GM15510 (cell line): ENCODE data around the gene SSU72.

Experiments used
- POLR2A ChIP-seq: IDR thresholded peaks from 3 replicates; pipeline ENCODE4 v1.6.1; 2011; ENCODE audit warnings: borderline replicate concordance; ENCODE audit not compliant: insufficient read length; ENCODE audit errors: extremely low read depth

The SSU72 gene

DNA sequence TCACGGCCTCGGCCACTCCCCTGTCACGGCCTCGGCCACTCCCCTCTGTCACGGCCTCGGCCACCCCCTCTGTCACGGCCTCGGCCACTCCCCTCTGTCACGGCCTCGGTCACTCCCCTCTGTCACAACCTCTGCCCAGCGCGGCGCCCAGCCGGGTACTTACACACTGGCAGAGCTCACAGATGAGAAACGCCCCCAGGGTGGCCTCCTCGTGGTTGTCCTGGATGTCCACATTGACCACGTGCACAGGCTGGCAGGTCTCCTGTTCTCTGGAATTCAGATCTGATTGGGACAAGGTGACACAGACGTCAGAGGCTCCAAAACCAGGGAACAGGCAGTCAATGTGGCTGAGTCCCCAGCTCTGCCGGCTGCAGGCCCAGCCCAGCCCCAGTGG lies 31.0 kb downstream of the SSU72 start:
- TF ChIP-seq POLR2A = no peak

DNA sequence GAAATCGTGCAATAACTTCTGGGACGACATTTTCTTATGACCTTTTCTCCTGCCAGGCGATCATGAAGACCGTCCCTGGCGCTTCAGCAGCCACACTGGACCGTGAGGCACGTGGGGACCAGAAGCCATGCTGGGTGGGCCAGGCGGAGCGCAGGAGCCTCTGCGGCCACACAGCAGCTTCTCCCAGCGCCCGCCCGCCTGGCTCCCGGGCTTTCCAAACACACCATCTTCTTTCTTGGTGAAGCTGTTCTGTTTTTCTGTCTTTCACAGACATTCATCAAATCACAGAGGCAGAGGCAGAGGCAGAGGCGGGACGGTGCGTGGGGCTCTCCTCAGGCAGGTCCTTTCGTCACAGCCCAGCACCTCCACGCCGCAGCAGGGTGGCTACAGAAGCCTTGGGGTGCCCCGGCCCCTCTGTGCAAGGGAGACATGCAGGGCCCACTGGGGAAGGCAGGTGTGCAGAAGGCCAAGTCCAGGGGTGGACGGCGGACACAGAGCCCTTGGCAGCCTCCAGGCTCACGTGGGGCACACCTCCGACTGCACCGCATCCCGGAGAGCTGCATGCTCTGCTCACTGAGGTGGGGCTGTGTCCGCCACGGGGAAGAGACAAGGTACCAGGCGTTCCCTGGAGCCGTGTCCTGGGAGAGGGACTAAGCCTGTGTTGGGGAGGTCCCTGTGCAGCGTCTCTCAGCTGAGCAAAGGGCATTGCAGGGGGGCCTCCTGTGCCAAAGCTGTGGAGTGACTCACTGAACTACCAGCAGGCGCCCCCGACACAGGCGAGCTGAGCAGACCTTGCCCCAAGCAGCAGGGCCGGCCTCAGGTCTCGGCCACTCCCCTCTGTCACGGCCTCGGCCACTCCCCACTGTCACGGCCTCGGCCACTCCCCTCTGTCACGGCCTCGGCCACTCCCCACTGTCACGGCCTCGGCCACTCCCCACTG lies 31.6 kb downstream of the SSU72 start:
- TF ChIP-seq POLR2A = no peak

DNA sequence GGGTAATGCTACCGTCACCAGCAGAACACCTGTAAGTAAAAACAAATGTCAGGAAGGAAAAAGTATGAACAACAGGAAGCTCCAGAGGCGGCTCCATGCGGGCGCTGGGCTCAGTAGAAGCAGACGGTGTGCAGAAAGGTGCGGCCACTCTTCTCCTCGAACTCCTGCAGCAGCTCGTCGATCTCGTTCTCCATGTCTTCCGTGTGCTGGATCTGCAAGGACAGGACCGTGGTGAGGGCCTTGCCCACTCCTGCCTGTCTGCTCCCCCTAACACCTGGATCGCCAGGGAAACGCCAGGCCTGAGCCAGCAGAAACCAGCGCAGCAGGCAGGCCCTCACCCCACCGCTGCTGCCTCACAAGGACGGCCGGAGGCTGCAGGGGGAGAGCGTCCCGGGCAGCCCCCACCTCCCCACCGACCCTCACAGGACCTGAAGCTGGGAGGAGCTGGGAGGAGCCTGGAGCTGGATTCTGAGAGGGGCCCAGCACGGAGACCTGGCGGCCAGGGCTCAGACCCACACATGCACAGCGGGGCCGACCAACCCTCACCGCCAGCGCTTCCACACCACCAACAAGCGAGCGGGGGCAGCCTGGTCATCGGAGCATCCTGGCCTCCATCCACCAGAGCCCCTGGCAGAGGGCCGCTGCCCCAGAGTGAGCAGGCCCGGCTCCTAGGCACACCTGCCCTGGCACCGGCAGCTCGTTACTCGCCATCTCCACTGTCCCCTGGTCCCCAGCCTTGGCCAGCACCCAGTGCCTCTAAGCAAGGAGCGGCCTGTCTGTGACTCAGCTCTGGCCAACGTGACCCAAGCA lies 32.5 kb downstream of the SSU72 start:
- TF ChIP-seq POLR2A = no peak

DNA sequence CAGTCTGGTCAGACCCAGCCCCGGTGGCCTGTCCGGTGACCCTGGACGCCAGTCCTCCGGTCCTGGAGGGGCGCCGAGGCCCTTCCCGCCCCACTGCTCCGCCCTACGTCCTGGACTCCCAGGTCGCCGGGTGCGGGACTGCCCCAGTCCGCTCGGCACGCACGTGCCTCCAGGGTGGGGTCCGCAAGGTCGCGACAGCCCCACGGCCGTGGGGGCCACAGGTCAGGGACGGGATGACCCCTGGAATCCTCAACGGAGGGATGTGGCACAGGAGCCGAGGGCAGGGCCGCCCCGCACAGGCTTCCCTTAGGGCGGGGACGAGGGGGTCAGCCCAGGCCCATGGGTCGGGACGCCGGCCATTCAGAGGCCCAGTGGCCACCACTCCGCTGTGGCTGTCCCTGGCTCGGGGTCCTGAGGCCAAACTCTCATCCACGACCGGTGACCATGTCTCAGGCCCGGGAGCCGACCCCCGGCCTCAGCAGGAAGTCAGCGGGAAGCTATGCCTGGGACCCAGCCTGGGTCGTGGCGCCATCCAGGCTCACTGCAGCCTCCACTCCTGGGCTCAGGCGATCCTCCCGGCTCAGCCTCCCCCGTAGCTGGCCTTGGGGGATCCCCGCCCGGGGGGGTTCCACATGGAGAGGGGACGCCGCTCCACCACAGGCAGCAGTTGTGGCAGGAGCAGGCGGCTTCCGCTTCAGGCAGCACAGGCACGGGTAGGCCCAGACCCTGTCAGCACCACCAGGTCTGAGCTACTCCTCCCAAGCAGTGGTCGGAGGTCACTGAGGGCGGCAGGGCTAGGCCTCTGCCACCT lies 33.6 kb downstream of the SSU72 start:
- no peak for TF ChIP-seq POLR2A

DNA sequence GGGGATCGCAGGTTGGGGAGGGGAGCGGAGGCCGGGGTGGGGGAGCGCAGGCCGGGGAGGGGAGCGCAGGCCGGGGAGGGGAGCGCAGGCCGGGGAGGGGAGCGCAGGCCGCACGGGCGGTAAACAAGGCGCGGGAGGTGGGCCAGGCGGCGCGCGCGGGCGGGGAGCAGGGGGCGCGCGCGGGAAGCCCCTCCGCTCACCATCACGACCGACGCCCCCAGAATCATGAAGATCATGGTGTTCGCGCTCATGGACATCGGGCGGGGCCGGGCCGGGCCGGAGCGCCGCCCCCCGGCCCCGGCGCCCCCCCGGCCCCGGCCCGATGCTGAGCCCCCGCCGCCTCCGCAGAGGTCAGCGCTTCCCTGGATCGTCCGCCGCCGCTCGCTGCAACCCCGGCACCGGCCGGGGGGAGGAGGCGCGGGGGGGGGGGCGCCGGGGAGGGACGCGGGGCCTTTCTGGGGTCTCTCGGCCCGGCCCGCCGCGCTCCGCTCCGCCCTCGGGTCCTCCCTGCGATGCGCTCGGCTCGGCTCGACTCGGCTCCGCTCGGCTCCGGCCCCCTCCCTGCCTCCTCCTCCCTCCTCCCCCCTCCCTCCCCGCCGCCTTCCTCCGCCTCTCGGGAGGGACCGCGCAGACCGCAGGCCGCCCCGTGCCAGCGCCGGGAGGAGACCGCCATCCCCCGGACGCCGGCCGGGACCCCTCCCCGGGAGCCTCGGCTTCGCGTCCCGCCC lies 34.4 kb downstream of the SSU72 start, which contains the start of gene TMEM240:
Gene TMEM240 (minus strand): TSS at position 535 of the 728 bp plus-strand sequence. CDS start 278 bp downstream, at position 257.
- no peak for TF ChIP-seq POLR2A

DNA sequence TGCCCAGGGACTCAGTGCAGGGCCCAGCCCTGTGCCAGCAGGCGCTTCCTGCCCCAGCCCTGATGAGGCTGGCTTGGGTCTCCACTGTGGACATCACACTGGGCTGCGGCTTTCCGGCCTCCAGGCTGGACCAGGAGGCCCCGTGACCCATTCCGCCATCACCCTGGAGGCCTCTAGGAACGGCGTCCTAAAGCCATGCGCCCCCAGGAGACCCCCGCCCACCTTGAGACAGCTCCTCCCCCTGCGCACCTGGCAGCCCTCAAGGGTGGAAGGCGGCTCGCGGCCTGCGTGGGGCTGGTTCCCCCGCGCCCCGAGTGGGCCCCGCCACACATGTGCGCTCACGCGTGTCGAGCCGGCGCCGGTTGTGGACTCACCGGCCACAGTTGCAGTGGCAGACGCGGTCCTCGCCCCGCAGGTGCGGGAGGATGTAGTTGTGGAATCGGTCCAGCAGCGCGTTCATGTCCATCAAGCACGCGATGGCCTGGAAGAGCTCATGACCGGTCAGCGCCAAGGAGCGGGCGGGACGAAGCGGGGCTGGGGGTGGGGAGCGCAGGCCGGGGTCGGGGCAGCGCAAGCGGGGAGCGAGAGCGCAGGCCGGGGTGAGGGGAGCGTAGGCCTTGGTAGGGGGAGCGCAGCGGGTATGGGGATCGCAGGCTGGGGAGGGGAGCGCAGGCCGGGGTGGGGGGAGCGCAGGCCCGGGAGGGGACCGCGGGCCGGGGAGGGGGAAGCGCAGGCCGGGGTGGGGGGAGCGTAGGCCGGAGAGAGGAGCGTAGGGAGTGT lies 35.2 kb downstream of the SSU72 start:
- no peak for TF ChIP-seq POLR2A

DNA sequence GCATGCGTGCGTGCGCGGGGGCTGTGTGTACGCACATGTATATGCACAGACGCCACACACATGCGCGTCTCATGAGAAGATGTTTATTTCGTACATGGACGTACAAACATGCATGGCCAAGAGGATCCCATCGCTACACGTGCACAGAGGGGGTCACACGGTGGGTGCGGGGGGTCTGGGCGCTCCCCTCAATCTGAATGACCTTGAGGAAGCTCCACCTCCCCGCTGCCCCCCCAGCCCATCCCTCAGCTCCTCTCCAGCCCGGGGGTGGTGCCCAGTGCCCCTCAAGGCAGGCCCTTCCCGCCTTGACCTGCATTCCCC lies 35.7 kb downstream of the SSU72 start:
- no peak for TF ChIP-seq POLR2A

DNA sequence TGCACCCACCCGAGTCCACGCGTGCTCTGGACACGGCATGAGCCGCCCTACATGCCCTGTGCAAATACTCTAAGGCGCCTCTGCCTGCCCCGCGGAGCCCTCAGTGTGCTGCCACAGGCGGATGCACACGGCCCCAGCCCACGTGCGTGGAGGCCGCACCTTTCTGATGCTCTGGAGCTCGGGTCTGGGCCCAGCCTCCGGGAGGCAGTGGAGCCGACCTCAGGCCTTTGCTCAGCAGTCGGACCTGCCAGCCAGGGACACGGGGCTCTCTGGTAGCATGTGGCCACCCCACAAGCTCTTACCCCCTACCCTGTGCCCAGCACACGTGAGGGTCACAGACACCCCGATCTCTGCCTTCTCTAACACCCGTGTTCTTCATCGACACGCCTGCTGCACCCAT lies 36.3 kb downstream of the SSU72 start:
- TF ChIP-seq POLR2A = no peak

DNA sequence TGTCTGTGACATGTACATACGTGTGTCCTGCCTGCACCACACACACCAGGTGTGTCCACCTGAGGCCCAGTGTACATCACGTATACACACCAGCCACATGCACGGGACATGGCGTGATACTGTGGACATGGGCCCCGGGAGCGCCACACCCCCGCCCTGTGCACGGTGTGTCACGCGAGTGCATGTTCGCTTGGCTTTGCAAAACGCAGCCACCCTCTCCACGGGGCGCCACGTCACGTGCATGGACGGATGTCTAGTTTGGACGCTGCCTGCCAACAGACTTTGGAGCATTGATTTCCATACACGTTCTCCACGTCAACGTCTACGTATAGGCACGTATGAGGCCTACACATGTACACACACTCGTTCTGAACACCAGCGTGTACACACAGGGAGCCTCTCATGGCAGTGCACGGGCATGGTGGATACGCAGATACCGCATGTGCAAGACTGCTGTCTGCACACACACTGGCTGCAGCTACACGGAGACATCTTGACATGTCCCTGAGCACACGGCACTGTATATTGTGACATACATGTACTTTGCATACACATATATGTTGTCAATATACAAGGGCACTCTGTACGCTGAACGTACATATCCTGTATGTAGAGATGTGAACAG lies 36.9 kb downstream of the SSU72 start:
- no peak for TF ChIP-seq POLR2A

DNA sequence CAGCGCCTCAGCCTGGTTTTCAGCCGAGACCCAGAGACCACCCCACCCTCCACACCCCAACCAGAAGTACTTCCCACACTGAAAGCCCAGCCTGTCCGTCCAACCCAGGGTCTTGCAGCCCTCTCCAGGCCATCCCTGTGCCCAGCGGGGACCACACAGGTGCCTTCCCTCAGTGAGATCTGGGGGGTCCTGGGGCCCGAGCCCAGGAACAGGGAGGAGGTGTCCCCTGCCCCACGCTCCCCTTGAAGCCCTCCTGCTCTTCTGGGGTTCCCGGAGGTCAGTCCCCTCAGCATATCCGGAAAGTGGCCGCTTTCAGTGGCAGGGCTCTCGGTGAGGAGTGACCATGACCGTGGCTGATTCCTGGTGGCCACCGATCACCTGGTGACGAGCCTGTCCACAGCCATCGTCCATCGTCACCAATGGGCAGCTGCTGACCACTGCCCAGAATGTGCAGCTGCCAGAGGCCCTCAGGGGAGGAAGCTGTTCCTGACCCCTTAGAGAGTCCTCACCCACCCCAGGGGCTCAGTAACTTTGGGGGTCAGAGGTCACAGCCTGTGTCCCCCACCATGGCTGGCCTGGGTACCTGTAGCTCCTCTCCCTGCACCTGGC lies 37.6 kb downstream of the SSU72 start:
- TF ChIP-seq POLR2A = no peak

DNA sequence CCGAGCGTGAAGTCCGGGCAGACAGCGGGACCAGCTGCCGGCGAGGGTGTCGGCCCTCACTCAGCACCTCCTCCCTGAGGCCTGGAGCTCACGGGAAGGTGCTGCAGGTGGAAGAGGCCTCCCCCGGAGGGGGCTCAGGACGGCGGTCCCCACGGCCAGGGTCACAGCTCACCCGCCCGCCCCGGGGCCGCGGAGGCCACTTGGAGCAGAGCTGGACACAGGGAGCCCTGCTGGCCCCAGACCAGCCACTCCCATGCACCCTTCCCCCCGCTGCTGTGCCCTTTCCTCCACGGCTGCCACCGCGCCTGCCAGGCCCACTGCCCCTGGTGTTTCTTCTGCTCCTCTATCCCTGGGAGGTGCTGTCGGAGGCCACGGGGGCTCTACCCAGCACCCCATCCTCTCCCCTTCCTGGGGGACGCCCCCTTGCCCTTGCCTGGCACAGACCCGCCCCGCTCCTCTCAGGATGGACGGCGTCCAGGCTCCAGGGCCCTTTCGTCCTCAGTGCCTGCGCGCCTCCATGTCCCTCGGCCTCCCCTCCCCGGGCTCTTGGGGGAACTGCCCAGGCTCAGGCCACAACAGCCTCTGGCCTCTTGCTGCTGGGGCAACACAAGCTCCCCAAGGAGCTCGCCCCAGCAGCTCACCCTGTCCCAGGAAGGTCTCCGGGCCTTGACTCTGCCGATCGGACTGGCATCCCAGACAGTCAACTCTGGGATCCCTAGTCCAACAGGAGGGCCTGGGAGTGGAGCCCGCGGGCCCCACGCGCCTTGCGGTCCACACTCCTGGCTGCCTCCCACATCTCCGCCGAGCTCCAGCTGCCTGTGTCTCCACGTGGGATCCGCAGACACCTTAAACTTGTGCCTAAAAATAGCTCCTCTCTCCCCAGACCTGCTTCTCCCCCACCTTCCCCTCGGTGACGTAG lies 38.4 kb downstream of the SSU72 start:
- TF ChIP-seq POLR2A = no peak
